Measurements from ENCODE around the gene KCNG3.

KCNG3 gene

DNA sequence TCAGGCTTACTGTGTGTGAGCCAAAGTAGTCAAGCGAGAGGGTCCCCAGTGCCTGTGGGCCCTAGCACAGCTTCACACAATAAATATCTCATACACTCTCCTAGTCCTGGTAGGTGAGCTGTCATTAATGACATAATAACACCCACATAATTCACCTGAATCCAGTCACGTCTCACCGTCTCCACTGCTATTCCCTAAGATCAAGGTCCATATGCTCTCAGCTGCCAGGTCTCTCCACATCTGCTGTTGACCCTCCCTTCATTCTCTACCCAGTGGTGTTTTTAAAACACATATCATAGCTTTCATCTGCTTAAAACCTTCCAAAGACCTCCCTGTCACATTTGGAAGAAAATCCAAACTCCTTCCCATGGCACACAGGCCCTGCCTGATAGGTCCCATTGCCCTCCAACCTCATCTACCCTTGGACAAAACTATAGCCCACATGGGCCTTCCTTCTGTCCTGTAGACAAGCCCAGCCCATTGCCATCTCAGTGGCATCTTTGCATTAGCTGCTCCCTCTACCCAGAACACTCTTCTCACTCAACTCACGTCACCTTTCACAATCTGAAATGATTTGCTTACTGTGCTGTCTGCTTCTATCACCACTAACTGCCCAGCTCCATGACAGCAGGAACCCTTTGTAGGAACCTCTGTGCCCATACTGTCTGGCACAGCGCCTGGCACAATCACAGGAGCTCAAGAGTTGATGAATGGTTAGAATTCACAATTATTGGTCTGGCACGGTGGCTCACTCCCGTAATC is 7.5 kb downstream of the KCNG3 start:
- no peak for DNase-seq (ENCODE audit: low spot score)

DNA sequence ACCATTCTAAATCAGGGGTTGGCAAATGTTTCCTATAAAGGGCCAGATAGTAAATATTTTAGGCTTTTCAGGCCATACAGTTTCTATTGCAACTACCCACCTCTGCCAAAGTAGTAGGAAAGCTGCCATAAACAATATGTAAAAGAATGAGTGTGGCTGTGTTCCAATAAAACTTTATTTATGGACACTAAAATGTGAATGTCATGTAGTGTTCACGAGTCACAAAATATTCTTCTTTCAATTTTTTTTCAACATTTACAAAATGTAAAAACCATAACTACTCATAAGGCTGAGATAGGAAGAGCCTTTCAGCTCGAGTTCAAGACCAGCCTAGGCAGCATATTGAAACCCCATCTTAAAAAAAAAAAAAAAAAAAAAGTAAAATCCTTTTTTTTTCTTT is 13.4 kb downstream of the KCNG3 start:
- DNase-seq (ENCODE audit: low spot score): no peak

DNA sequence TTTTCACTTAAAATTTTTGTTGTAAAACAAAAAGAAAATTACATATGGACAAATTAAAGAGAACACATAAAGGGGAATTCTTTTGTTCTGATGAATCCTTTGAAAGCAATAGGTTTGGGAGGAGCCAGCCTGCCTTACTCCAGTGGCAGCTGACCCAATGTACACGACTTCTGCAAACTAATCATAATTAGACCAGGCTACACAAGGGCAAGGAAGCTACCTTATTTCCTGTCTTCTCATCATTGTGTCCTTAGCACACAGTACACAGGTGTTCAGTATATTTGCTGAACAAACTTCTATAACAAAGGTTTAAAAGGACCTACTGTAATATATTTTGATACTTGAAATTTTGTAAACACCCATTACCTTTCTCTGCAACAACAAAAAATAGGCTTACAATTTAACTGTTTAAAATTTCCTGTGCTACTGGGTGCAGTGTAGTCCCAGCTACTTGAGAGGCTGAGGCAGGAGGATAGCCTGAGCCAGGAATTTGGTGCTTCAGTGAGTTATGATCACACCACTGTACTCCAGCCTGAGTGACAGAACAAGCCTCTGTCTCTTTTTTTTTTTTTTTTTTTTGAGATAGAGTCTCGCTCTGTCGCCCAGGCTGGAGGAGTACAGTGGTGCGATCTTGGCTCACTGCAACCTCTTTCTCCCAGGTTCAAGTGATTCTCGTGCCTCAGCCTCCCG is 18.9 kb downstream of the KCNG3 start:
- no peak for DNase-seq (ENCODE audit: low spot score)

DNA sequence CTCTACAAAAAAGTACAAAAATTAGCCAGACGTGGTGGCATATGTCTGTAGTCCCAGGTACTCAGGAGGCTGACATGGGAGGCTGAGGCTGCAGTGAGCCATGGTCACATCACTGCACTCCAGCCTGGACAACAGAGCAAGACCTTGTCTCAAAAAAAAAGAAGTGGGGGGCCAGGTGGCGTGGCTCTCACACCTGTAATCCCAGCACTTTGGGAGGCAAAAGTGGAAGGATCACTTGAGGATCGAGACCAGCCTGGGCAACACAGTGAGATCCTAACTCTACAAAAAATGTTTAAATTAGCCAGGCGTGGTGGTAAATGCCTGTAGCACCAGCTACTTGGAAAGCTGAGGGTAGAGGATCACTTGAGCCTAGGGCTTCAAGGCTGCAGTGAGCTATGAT is 23.1 kb downstream of the KCNG3 start:
- DNase-seq (ENCODE audit: low spot score): no peak

DNA sequence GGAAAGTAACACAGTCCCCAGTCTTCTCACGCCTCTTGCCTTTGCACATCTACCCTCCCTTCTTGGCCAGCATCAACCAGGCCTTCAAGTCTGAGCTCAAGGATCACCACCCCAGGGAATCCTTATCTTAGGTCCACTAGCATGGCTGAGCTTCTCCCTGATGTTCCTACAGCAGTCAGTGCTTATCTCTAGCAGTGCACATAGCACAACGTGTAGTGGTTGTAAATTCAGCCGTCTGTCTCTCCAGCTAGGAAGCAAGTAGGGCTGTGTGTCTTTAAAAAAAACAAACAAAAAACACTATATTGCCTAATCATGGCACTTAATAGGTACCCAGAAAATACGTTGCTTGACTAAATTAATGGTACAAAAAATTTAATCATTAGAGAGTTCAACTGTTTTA is 29.2 kb downstream of the KCNG3 start:
- no peak for DNase-seq (ENCODE audit: low spot score)

DNA sequence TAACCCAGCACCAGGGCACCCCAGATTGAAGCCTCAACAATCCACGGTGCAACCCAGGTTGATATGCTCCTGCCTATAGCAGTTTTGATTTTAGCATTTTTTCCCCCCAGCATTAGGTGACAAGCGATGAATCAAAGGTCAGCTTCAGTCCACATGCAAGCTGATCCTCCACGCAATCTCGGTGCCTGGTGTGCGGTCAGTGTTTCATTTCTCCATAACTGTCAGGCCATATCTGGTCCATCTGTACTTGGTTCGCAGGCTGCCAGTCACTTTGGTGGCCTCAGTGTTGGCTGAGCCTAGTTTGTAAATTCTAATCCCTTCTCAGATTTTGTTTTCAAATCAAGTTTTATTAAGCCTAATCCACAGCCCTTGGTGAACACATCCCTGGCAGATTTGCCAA is 30.2 kb downstream of the KCNG3 start:
- DNase-seq (ENCODE audit: low spot score): no peak

DNA sequence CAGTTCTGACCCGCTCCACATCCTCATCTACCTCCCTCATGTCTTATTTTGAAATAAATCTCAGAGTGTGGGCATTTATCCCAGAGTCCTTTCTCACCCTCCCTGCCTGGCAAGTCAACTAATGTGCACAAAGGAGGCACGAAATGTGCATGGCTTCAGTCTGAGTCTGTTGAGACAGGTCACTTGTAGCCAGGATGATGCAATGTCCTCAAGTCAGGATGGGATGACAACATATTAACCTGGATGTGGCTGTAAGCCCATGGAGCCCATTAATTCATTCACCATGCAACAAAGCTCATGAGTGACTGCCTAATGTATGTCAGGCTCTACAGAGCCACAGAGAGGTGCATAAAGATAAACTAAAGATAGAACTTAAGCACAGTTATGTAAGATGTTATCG is 34.5 kb downstream of the KCNG3 start:
- no peak for DNase-seq (ENCODE audit: low spot score)

DNA sequence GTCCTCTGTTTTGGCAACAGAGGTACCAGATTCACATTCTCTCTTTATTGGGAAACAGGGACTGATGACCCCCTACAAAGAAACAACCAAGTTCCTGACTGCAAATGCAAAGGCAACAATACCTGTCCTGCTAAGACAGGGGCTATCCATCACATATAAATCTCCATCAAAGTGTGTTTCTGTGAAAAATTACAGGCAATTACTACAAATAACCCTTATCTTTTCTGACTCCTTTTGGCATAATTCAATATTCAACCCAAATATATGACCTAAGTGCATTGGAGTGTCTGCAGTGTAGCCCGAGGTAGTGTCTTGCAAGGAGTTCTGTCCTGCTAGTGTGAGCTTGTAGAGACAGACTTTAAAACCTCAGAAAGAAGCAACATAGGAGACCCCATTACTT is 35.4 kb downstream of the KCNG3 start:
- no peak for DNase-seq (ENCODE audit: low spot score)

DNA sequence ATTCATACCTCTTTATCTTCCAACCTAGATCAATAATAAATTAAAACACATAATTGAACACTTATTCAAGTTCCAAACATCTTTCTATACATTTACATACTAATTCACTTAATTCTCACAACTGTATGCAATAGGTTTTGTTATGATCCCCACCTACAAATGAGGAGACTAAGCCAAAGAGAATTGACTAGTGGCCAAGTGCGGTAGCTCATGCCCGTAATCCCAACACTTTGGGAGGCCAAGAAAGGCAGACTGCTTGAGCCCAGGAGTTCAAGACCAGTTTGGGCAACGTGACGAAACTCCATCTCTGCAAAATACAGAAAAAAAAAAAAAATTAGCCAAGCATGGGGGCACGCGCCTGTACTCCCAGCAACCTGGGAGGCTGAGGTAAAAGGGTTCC is 36.8 kb downstream of the KCNG3 start:
- no peak for DNase-seq (ENCODE audit: low spot score)

DNA sequence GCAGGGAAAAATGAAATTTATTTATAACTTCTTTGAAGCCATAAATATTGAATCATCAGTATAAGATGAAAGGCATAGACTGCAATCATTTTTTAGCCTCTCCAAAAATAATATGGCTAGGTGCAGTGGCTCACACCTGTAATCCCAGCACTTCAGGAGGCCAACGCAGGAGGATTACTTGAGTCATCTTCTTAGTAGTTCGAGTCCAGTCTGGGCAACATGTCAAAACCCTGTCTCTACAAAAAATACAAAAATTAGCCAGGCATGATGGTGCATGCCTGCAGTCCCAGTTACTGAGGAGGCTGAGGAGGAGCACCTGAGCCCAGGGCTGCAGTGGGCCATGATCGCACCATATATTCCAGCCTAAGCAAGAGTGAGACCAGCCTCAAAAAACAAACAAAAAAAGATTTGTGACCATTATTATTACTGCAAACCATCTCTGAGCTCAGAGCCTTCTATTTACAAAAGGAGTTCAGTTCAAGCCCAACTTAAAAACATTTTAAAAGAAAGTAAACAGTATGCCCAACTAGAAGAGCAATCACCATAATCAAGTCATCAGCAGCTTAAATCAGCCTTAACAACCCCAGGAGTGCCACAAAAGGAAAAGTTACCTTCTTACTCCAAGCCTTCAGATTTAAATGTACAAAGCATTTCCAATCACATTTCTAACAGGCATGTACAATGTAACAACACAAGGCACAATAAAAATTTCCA is 37.5 kb downstream of the KCNG3 start:
- no peak for DNase-seq (ENCODE audit: low spot score)

DNA sequence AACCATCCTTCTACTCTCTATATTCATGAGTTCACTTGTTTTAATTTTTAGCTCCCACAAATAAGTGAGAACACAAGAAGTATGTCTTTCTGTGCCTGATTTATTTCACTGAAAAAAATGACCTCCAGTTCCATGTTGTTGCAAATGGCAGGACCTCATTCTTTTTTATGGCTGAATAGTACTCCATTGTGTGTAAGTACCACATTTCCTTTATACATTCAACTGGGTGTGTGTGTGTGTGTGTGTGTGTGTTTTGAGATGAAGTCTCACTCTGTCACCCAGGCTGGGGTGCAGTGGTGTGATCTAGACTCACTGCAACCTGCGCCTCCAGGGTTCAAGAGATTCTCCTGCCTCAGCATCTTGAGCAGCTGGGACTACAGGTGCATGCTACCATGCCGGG is 41.2 kb downstream of the KCNG3 start:
- DNase-seq (ENCODE audit: low spot score): no peak

DNA sequence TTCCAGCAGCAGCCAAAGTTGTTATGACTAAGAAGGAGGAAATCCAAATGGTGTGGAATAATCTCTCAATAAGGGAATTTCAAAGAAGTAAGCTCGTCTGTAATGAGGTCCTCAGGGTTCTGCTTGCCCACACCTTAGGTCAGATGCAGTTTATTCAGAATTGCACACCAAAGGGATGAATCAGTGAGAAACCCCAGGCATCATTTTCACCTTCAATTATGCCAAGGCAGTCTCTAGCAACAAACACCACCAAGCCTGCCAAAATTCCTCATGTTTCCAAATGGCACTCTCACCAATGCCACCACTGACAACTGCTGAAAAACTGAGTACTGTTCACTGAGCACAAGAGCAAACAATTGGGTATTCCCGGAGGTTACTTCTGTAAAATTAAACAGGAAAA is 43.6 kb downstream of the KCNG3 start:
- no peak for DNase-seq (ENCODE audit: low spot score)

DNA sequence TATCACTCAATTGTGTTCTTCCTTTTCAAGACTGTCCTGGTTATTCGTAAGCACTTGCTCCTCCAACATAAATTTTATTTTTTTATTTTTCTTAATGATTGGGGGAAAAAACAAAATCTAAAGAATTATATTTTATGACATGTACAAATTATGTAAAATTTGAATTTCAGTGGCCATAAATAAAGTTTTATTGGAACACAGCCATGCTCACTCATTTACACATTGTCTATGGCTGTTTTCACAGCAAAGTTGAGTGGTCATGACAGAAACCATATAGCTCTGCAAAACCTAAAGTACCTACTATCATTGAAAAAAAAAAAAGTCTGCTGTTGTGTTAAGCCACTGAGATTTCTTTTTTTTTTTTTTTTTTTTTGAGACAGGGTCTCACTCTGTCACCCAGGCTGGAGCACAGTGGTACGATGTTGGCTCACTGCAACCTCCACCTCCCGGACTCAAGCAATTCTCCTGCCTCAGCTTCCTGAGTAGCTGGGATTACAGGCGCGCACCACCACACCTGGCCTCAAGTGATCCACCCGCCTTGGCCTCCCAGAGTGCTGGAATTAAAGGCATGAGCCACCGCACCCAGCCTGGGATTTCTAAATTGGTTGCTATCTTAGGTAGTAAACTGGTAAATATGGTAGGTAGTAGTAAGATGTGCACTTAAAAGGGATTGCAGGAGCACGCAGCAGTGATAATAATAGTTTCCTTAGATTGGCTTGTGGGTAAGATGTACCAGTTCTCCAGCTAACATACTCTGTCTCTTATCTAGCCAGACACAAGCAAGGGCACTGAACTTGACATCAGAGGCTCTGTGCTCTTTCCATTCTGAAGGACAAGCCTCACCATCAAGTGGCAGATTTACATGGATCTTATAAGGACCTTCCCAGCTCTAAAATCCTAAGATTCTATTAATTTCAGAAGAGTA is 44.4 kb downstream of the KCNG3 start:
- no peak for DNase-seq (ENCODE audit: low spot score)

DNA sequence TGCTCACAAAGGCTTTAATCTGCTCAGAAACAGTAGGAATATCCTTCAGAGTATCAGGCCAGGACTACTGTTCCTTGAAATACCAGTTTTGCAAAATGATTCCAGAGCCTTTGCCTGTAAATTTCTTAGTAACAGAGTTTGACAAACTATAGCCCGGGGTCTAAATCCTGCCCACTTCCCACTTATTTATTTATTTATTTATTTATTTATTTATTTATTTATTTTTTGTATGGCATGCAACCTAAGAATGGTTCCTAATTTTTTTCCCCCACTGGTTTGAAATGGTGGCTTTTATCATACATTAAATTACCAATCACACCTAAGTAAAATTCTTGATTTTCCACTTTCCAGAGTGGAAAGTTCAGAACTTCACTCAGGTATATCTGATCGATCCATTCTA is 45.6 kb downstream of the KCNG3 start:
- DNase-seq (ENCODE audit: low spot score): no peak

DNA sequence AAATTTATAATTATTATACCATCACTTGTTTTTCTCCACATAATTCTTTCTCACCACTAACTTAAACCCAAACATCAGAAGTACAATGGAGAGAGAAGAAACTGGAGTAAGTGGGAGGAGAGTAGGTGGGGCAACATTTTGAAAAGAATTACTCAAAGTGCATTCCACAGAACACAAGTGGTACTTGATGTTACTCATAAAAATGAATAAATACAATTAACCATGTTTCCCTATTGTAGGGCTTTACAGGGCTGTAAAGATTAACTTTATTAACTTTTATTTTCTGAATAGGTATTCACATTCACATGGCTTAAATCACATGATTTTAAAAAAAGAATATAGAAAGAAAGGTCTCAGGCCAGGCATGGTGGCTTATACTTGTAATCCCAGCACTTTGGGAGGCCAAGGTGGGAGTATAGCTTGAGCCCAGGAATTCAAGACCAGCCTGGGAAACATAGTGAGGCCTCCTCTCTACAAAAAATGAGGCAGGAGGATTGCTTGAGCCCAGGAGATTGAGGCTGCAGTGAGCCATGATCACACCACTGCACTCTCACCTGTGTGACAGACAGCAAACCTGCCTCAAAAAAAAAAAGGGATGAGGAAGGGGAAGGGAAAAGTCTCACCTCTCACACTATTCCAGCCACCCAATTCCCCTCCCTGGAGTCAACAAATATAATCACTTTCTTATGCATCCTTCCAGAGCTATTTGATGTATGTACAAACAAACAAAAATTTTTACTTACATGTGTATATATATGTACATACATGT is 47.1 kb downstream of the KCNG3 start:
- DNase-seq (ENCODE audit: low spot score): no peak

DNA sequence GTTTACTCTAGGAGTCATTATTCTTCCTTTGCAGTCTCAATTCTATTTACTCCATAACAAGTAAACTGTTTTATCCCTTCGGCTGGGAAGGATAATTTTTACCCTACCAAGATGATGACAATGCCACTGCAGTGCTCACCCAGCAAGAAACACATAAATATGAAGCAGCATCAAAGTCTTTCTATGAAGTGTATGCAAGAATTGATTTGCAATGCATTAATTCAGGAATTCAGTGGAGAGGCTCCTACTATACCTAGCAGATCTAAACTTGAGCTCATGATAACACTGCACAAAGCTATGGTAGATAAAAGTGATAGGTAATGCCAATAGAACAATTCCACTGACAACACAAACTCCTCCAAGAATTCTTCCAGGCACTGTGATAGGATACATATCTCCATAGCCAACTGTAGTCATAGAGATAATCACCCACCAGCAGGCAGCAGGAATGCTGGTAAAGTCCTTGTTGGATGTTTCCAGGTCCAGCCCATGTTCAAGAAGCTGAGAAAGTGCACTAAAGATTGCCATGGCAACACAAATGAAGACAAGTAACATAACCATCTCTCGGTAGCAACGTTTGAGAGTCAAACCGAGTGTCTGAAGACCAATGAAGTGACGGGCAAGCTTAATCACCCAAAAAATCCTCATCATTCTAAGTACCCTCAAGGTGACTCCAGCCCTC is 49.9 kb downstream of the KCNG3 start:
- no peak for DNase-seq (ENCODE audit: low spot score)

DNA sequence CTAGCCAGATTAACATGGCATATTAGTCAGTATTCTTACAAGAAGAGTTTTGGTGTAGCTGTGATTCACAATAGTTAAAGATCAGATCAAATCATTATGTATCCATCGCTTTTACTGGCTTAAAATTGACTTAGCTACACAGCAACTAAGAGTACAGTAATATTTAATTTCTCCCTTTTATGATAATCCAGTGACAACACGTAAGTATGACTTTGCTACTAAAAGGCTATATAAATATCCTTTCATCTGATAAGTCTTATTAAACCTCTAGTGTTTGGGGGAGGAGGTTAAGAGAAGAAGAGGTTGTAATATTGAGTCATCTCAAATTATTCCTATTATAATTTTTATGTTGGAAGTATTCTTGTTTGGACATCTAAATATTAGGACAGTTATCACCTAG is 51.0 kb downstream of the KCNG3 start:
- no peak for DNase-seq (ENCODE audit: low spot score)

DNA sequence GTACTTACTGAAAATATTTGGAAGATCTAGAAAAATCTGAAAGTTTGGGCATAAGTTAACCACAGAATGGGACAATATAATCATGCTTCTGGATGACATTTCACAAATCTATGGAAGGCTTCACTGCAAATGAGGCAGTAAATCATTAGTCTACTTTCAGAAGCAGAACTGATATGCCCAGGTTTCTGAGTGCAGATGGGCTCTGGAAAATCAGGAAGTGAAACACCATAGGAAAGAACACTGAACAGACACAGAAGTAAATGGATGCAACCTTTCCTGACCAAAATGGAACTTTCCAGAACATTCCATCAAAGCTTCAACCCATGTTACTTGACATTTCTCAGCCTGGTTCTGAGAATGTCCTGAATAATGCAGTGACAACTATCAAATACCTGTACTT is 55.1 kb downstream of the KCNG3 start:
- DNase-seq (ENCODE audit: low spot score): no peak

DNA sequence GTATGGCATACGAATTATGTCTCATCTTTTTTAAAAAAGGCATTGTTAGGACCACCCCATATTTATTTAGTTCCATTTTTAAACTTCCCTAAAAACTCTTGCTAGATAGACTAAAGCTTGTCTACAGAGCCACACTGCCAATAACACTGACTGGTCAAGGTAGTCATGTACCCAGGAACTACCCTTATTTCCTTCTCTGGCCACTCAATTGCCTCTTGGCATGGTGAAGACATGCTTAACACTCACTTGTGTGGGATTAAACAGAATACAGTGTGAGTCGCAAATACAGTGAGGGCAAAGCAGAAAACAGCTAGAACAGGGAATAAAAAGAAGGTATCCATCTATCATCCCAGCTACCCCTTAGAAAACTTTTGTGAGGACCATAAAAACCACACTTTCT is 57.4 kb downstream of the KCNG3 start:
- DNase-seq (ENCODE audit: low spot score): no peak

DNA sequence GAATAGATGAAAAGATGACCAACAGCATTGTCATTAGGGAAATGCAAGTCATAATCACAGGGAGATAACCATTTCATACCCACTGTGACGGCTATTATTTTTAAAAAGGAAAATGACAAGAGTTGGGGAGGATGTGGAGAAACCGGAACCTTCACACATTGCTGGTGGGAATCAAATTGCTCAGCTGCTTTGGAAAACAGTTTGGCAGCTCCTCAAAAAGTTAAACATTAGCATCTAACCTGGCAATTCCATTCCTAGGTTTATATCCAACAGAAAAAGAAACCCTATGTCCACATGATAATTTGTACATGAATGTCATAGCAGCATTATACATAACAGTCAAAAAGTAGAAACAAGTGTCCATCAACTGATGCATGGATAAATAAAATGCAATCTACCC is 58.2 kb downstream of the KCNG3 start:
- no peak for DNase-seq (ENCODE audit: low spot score)

DNA sequence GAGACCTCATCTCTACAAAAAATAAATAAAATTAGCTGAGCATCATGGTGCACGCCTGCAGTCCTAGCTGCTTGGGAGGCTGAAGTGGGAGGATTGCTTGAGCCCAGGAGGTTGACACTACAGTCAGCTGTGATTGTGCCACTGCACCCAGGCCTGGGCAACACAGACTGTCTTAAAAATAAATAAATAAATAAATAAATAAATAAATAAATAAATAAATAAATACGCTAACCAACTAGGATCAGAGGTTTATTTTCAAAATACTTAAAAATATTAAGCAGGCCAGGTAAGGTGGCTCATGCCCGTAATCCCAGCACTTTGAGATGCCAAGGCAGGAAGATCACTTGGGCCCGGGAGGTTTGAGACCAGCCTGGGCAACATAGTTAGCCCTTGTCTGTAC is 63.6 kb downstream of the KCNG3 start:
- DNase-seq (ENCODE audit: low spot score): no peak
